Left lung (tissue), 10 donors: ENCODE measurements around the gene SMAD6. TPM values are rescaled to one million over a fixed set of nuclear protein-coding genes. Genes with fewer than 3 reads are reported as not detected.
A peak's percentile ranks its signal among the peaks of the same experiment; 100 is the strongest.

ENCODE experiments used
- ATAC-seq: fragments of 200-7000 bp; cut with Tn5 transposase; one replicate; pipeline ENCODE4 v1.9.1; 2020; ENCODE audit warnings: moderate library complexity
- DNase-seq, 4 donors: peaks; one replicate each; pipeline ENCODE4 v3.0.0-alpha.2; 2013 to 2020
- H3K27ac ChIP-seq, 2 donors: fragments of 200-600 bp; sonication (generic) in 1 of 2; one replicate each; pipeline versions ENCODE4 v1.5.0 to v1.8.0; 2020 to 2021
- H3K27me3 ChIP-seq, 2 donors: fragments of 200-600 bp; sonication (generic) in 1 of 2; one replicate each; pipeline versions ENCODE4 v1.5.0 to v1.8.0; 2020 to 2021
- H3K36me3 ChIP-seq, 2 donors: fragments of 200-600 bp; sonication (generic) in 1 of 2; one replicate each; pipeline versions ENCODE4 v1.5.0 to v1.8.0; 2020 to 2021
- H3K4me1 ChIP-seq, 2 donors: fragments of 200-600 bp; one replicate each; pipeline ENCODE4 v1.8.0; 2021
- H3K4me3 ChIP-seq, 2 donors: fragments of 200-600 bp; sonication (generic) in 1 of 2; one replicate each; pipeline versions ENCODE4 v1.5.0 to v1.8.0; 2020 to 2021; ENCODE audit warnings: mild to moderate bottlenecking in 1 of 2
- H3K9me3 ChIP-seq, 2 donors: fragments of 200-600 bp; sonication (generic) in 1 of 2; one replicate each; pipeline versions ENCODE4 v1.5.0 to v1.8.0; 2020 to 2021
- CTCF ChIP-seq, 2 donors: fragments of 200-600 bp; sonication (generic) in 1 of 2; IDR thresholded peaks; one replicate each; pipeline versions ENCODE4 v1.5.0 to v1.8.0; 2021; ENCODE audit warnings: antibody characterized with exemption in 2 of 2
- intact Hi-C, 2 donors: fragments of 100-400 bp; cut with DNase I; formaldehyde crosslinking; loops; one replicate each; pipeline versions ENCODE4 v1.11.2 to v1.14.2; 2022
- polyA plus RNA-seq, 6 donors: library from polyadenylated mRNA; unstranded; fragments of 120-200 nt; gene quantifications; one replicate each; pipeline ENCODE4 v1.2.1, GENCODE V29; 2013; ENCODE audit not compliant: insufficient read length in 6 of 6
- total RNA-seq, 2 donors: library from RNA; stranded (reverse); fragmentation: NEBNext Ultra II Directional; extraction: Animal tissue kit (Norgen Biotek cat#: 25700); gene quantifications; one replicate each; pipeline ENCODE4 v1.2.1, GENCODE V29; 2021
- donor health status: DM: no; HTN: yes; CAD: no.
- donor health status: DM: no; HTN: no; CAD: no.

Gene SMAD6
- total and polyA plus RNA-seq, 8 donors = 25.0 to 110 (median 32.0) TPM

GRCh38 chr15:66704803-66705153, 2.7 kb downstream of the SMAD6 start:
- Histone ChIP-seq H3K4me1 (peaks cover 13 to 48% of the 10 kb centered on the region in 2 donors), H3K27ac (peak overlapping the region; percentile 87 to 90), H3K4me3 (peak overlapping the region; percentile 76 to 82), H3K9me3 (no peaks in the 10 kb centered on the region), H3K27me3 (peaks cover 0 to 32% of the 10 kb centered on the region in 2 donors), H3K36me3 (peaks cover 0 to 4% of the 10 kb centered on the region in 2 donors)
- ATAC-seq = no peak
- intact Hi-C loops = loop anchor here in 1 of 2 donors (10.0 kb wide), 2 partner anchors 60 to 150 kb away; no protein-coding TSS in a partner anchor
- no peak for TF ChIP-seq CTCF (IDR thresholded peaks at IDR 0.05)
- peak in 1 of 4 donors; percentile 50 for DNase-seq

GRCh38 chr15:66705277-66706146, 3.5 kb downstream of the SMAD6 start:
- DNase-seq = no peak
- Histone ChIP-seq H3K4me1 (peaks cover 12 to 41% of the 10 kb centered on the region in 2 donors), H3K27ac (peak overlapping the region; percentile 87 to 90), H3K4me3 (peak overlapping the region; percentile 76 to 82), H3K9me3 (no peaks in the 10 kb centered on the region), H3K27me3 (peaks cover 0 to 32% of the 10 kb centered on the region in 2 donors), H3K36me3 (peaks cover 0 to 4% of the 10 kb centered on the region in 2 donors)
- no peak for TF ChIP-seq CTCF (IDR thresholded peaks at IDR 0.05)
- no peak for ATAC-seq
- intact Hi-C loops = loop anchor here in 1 of 2 donors (10.0 kb wide), 2 partner anchors 59 to 149 kb away; no protein-coding TSS in a partner anchor

GRCh38 chr15:66706225-66706732, 4.2 kb downstream of the SMAD6 start:
- H3K4me1 ChIP-seq = peaks cover 11 to 39% of the 10 kb centered on the region in 2 donors
- intact Hi-C loops = loop anchor here in 1 of 2 donors (10.0 kb wide), 2 partner anchors 59 to 149 kb away; no protein-coding TSS in a partner anchor
- H3K4me3 ChIP-seq = peak overlapping the region; percentile 76 to 82
- TF ChIP-seq CTCF (IDR thresholded peaks at IDR 0.05) = peak in 1 of 2 donors; percentile 28
- peak overlapping the region; percentile 67 to 90 for H3K27ac ChIP-seq
- peaks cover 0 to 4% of the 10 kb centered on the region in 2 donors for H3K36me3 ChIP-seq
- DNase-seq (peak in 1 of 4 donors; percentile 73), ATAC-seq (no peak)
- H3K9me3 ChIP-seq = no peaks in the 10 kb centered on the region
- H3K27me3 ChIP-seq = peaks cover 0 to 32% of the 10 kb centered on the region in 2 donors

- H3K9me3 ChIP-seq = no peaks in the 10 kb centered on the region
- no peak for TF ChIP-seq CTCF (IDR thresholded peaks at IDR 0.05)
- intact Hi-C loops = loop anchor here in 1 of 2 donors (10.0 kb wide), 2 partner anchors 58 to 148 kb away; no protein-coding TSS in a partner anchor
- peaks cover 0 to 32% of the 10 kb centered on the region in 2 donors for H3K27me3 ChIP-seq
- H3K4me1 ChIP-seq = peaks cover 11 to 39% of the 10 kb centered on the region in 2 donors
- peak overlapping the region; percentile 6 to 76 for H3K4me3 ChIP-seq
- no peak for DNase-seq
- H3K27ac ChIP-seq = peak overlapping the region; percentile 67 to 90
- peaks cover 0 to 4% of the 10 kb centered on the region in 2 donors for H3K36me3 ChIP-seq
- no peak for ATAC-seq
Measured at GRCh38 chr15:66706840-66707239, 4.8 kb downstream of the SMAD6 start.
